T-helper 2 cell treated with Interferon-gamma antibody and Interleukin-4, amounts not matched to agents 5 μg/mL and 100 μg/mL, for 36 hours (primary cell): ENCODE results near the gene ATXN10.

Experiments used
- DNase-seq: peaks from one replicate; pipeline ENCODE4 v3.0.0; 2021; ENCODE audit warnings: low spot score
- H3K27ac Mint-ChIP-seq: one replicate; pipeline ENCODE4 v1.8.0; 2021; ENCODE audit warnings: mild to moderate bottlenecking, mixed read lengths
- H3K27me3 Mint-ChIP-seq: one replicate; pipeline ENCODE4 v1.8.0; 2021; ENCODE audit warnings: low read depth, mixed read lengths
- H3K36me3 Mint-ChIP-seq: one replicate; pipeline ENCODE4 v1.8.0; 2021; ENCODE audit warnings: low read depth, mixed read lengths
- H3K4me1 Mint-ChIP-seq: one replicate; pipeline ENCODE4 v1.8.0; 2021; ENCODE audit warnings: low read depth, mixed read lengths
- H3K4me3 Mint-ChIP-seq: one replicate; pipeline ENCODE4 v1.8.0; 2022; ENCODE audit warnings: mild to moderate bottlenecking, moderate library complexity, mixed read lengths
- H3K9me3 Mint-ChIP-seq: one replicate; pipeline ENCODE4 v1.8.0; 2021; ENCODE audit warnings: mixed read lengths

The ATXN10 gene

DNA sequence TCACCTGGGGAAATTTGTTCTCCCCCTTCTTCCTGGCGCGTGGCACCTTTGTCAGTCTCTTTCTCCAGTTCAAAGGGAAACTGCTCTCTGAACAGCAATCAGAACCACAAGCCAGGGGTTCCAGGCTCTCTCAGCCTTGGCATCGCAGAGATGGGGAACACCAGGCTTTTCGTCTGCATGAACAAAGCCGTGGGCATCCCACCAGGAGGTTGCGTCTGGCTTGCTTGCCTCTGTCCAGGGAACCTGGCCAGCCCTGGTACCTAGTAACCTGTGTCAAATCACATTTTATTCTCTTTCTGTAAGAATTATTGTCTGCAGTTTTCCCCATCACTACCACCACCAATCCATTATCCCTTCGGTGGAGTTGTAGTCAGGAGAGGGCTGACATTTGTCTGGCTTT lies 198.4 kb downstream of the ATXN10 start:
- no peaks in the 10 kb centered on the region for H3K36me3 Mint-ChIP-seq

DNA sequence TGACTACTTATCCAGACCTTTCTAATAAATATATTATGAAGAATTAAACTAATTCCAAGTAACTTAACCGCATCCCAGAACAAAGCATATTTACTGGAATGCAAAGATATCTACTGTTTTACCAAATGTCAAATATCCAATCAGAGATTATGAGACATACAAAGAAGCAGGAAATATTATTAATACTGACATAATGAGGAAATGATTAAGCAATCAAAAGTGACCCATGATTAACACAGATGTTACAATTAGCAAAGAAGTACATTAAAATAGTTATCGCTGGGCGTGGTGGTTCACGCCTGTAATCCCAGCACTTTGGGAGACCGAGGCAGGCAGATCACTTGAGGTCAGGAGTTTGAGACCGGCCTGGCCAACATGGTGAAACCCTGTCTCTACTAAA lies 200.1 kb downstream of the ATXN10 start:
- Mint-ChIP-seq H3K27ac (no peak overlapping the region), H3K36me3 (no peaks in the 10 kb centered on the region), H3K4me1 (no peaks in the 10 kb centered on the region), H3K9me3 (peaks cover 4% of the 10 kb centered on the region), H3K4me3 (no peak overlapping the region), H3K27me3 (peaks cover 49% of the 10 kb centered on the region)
- DNase-seq = no peak

More for the DNA sequence above, 198.4 kb downstream of the ATXN10 start:
- Mint-ChIP-seq H3K4me3 (no peak overlapping the region), H3K27me3 (peaks cover 54% of the 10 kb centered on the region), H3K27ac (no peak overlapping the region), H3K4me1 (no peaks in the 10 kb centered on the region), H3K9me3 (peaks cover 4% of the 10 kb centered on the region)
- DNase-seq = no peak

DNA sequence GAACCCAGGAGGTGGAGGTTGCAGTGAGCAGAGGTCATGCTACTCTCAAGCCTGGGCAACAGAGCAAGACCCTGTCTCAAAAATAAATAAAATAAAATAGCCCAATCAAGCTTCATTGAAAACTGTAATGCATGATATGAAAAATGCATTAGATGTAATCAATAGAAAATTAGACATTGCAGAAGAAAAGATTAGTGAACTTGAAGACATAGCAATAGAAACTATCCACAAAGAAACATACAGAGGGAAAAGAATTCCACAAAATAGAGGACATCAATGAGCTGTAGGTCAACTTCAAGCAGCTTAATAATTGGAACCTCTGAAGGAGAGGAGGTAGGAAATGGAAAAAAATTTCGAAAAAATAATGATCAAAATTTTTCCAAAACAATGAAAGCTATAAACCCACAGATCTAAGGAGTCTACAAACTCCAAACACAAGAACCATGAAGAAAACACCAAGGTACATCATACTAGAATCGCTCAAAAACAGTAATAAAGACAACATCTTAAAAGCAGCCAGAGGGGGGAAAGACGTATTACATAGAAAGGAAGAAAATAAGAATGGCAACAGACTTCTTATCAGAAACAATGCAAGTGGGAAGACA lies 201.1 kb downstream of the ATXN10 start:
- Mint-ChIP-seq H3K9me3 (peaks cover 4% of the 10 kb centered on the region), H3K27me3 (peaks cover 50% of the 10 kb centered on the region)

DNA sequence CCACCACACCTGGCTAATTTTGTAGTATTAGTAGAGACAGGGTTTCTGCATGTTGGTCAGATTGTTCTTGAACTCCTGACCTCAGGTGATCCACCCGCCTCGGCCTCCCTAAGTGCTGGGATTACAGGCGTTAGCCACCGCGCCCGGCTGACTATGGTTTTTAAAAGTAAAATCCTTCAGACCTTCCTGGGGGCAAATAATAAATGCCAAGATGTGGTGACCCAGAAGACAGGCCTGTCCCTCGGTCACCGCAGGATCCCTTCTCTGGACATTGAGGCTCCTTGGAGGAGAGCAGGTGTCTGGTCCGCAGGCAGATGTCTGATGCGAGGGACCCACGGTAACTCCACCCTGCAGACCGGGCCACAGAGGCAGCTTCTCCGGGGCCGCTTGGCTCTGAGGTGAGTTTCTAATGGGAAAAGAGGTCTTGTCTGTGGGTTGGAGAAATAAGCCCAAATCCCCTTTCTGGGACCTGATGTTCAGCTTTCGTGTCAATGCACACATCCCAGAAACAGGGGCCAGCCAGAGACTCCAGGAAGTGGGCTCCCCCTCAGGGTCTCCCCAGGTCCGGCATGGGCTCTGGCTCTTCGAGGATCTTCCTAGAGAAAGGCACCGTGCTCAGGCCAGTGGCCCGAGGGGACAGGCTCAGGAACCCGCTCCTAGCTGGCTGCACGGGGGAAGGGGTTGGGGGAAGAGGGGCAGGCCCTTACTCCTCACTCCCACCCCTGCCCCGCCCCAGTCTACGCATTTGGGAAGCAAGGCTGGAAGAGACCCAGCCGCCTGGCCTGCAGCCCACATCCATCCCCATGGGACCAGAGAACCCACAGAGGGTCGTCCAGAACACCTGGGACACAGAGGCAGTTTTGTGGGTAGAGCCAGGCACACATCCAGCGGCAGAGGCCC lies 204.8 kb downstream of the ATXN10 start:
- DNase-seq = no peak
- H3K4me3 Mint-ChIP-seq = no peak overlapping the region
- peaks cover 4% of the 10 kb centered on the region for H3K9me3 Mint-ChIP-seq
- peaks cover 53% of the 10 kb centered on the region for H3K27me3 Mint-ChIP-seq
- H3K4me1 Mint-ChIP-seq = no peaks in the 10 kb centered on the region
- no peak overlapping the region for H3K27ac Mint-ChIP-seq
- H3K36me3 Mint-ChIP-seq = no peaks in the 10 kb centered on the region

More for the DNA sequence above, 201.1 kb downstream of the ATXN10 start:
- Mint-ChIP-seq H3K4me3 (no peak overlapping the region), H3K4me1 (no peaks in the 10 kb centered on the region), H3K36me3 (no peaks in the 10 kb centered on the region), H3K27ac (no peak overlapping the region)
- DNase-seq = no peak

DNA sequence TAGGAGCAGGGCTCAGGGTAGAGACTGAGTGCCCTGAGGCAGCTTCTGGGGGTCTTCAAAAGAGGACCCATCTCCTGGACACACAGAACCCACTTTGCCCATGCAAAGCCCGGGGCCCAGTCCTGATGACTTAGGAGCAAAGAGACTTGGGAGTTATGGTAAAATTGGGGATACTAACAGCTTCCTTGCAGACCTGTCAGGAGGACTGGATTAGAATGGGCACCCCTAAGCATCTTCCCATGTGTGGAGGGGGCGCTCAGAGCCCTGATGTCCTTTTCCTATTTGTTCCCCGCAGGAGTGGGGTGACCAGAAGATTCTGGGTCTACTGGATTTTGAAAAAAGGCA lies 205.4 kb downstream of the ATXN10 start:
- no peak for DNase-seq
- H3K9me3 Mint-ChIP-seq = peaks cover 4% of the 10 kb centered on the region
- H3K27ac Mint-ChIP-seq = no peak overlapping the region
- no peaks in the 10 kb centered on the region for H3K4me1 Mint-ChIP-seq
- H3K4me3 Mint-ChIP-seq = no peak overlapping the region
- peaks cover 54% of the 10 kb centered on the region for H3K27me3 Mint-ChIP-seq
- H3K36me3 Mint-ChIP-seq = no peaks in the 10 kb centered on the region

DNA sequence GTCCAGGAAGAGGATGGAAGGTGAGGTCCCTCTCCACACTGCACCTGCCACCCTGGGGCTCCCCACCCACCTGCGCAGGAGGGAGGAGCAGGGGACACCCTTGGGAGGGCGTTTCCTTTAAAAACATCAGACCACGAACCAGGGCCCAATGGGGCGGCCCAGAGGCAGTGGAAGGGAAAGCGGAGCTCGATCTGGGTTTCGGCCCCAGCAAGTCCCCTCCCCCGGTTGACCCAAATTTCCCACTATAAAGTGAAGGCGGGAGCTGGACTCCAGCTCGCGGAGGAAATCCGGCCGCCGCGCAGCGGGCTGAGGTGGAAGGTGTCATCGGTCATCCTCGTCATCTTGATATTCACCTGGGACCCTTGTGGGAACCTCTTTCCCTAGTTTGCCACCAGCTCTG lies 206.0 kb downstream of the ATXN10 start:
- DNase-seq = no peak
- H3K4me3 Mint-ChIP-seq = no peak overlapping the region
- no peaks in the 10 kb centered on the region for H3K36me3 Mint-ChIP-seq
- no peak overlapping the region for H3K27ac Mint-ChIP-seq
- no peaks in the 10 kb centered on the region for H3K4me1 Mint-ChIP-seq
- peaks cover 54% of the 10 kb centered on the region for H3K27me3 Mint-ChIP-seq
- H3K9me3 Mint-ChIP-seq = peaks cover 4% of the 10 kb centered on the region

DNA sequence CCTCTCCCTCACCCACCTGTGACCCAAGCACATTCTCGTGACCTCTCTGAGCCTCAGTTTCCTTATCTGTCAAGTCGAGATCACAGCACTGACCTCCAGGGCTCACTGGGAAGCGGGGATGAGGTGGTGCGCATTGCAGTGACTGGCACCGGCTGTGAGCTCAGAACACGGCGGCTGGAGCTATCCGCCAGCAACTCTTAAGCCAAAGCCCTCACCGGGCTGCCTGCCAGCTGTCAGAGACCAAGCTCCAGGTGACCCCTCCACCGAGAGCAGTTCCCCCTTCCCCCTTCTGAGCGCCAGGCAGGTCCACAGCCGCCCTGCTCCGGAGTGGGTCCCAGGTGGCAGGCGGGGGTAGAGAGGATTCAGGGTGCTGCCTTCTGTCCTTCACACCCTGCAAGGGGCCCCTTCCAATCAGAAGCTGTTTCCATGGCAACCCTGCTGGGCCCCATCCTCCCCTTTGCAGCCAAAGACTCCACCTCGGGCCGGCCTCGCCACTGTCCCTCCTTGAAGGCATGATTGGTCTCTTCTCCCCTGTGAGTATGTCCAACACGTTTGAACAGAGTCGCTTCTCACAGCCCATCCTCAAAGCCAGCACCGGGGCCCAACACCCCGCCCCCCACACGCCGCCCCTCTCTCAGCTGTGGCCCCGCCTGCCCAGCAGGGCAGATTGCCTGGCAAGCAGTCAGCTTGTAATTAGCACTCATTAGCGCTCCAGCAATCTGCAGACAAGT lies 206.6 kb downstream of the ATXN10 start:
- H3K4me3 Mint-ChIP-seq = no peak overlapping the region
- no peak overlapping the region for H3K27ac Mint-ChIP-seq
- H3K4me1 Mint-ChIP-seq = no peaks in the 10 kb centered on the region
- H3K36me3 Mint-ChIP-seq = no peaks in the 10 kb centered on the region
- H3K27me3 Mint-ChIP-seq = peaks cover 50% of the 10 kb centered on the region
- H3K9me3 Mint-ChIP-seq = no peaks in the 10 kb centered on the region
- no peak for DNase-seq

DNA sequence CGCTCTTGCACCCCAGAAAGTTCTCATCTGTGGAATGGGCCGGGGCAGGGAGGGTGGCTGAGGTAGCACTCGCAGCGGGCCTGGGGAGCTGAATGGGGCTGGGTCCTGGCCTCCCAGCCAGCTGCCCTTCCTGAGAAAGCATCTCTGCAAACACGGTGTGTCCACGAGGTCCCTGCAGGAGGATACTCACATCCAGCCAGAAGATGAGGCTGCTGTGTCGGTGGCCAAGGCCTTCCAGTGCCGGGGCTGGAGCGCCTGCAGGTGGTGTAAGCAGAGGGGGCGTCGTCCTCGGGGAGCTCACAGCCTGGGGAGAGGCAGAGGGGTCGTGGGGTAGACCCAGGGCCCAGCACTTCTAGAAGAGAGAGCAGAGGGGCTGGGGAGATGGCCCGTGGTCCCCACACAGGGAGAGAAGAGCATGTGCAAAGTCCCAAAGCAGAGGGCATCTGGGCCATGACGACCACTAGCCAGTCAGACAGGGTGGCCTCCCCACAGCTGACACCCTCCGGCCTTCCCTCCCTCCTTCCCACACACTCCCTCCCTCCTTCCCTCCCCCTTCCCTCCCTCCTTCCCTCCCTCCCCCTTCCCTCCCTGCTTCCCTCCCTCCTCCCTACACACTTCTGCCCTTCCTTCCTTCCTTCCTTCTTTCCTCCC lies 207.4 kb downstream of the ATXN10 start:
- no peak overlapping the region for H3K27ac Mint-ChIP-seq
- peaks cover 45% of the 10 kb centered on the region for H3K27me3 Mint-ChIP-seq

DNA sequence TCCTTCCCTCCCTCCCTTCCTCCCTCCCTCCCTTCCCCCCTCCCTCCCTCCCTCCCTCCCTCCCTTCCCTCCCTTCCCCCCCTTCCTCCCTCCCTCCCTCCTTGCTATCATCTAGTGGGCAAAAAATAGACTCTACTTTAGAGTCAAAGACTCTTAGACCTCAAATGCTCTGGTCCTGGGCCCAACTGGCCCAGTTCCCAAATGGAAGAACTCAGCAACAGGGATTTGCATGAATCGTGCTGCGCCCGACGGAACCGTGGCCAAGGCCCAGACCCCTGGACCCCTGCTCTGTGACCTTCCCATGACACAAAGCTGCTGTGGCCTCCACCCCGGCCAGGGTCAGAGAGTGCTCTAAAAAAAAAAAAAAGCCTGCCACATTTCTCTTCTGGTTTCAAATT lies 207.9 kb downstream of the ATXN10 start:
- Mint-ChIP-seq H3K36me3 (no peaks in the 10 kb centered on the region), H3K4me3 (no peak overlapping the region), H3K27me3 (peaks cover 40% of the 10 kb centered on the region), H3K9me3 (no peaks in the 10 kb centered on the region), H3K4me1 (no peaks in the 10 kb centered on the region), H3K27ac (no peak overlapping the region)
- no peak for DNase-seq

More for the DNA sequence above, 207.4 kb downstream of the ATXN10 start:
- no peaks in the 10 kb centered on the region for H3K4me1 Mint-ChIP-seq
- no peaks in the 10 kb centered on the region for H3K9me3 Mint-ChIP-seq
- H3K4me3 Mint-ChIP-seq = no peak overlapping the region
- H3K36me3 Mint-ChIP-seq = no peaks in the 10 kb centered on the region
- no peak for DNase-seq

DNA sequence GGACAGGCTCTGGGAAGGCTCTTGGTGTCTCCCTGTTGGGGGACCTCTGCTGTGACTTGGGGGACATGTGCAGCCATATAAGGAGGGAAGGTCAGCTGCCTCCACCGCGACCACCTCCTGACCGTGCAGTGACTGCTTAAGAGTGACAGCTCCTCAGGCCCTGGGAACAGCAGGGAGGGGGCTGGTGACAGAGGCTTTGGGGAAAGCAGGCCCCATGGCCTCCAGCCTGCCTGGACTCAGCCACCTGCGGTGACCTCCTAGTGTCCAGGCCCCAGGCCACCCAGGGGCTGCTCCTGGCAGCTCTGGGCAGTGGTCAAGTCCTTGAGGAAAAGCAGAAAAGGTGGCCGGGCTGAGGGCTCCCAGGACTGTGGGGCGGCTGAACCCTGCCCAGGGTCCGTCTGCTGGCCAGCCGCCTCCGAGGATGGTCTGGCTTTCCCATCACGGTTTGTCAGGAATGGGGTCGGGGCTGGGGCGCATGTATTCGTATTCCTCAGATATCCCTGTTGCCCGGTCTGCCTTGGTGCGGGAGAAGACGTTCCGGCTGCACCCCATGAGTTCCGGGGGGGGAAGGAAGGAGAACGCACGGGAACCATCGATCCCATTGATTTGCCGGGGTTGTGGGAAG lies 208.6 kb downstream of the ATXN10 start:
- Mint-ChIP-seq H3K4me1 (no peaks in the 10 kb centered on the region), H3K27ac (no peak overlapping the region), H3K9me3 (no peaks in the 10 kb centered on the region), H3K4me3 (no peak overlapping the region), H3K27me3 (peaks cover 37% of the 10 kb centered on the region), H3K36me3 (no peaks in the 10 kb centered on the region)
- DNase-seq = no peak

DNA sequence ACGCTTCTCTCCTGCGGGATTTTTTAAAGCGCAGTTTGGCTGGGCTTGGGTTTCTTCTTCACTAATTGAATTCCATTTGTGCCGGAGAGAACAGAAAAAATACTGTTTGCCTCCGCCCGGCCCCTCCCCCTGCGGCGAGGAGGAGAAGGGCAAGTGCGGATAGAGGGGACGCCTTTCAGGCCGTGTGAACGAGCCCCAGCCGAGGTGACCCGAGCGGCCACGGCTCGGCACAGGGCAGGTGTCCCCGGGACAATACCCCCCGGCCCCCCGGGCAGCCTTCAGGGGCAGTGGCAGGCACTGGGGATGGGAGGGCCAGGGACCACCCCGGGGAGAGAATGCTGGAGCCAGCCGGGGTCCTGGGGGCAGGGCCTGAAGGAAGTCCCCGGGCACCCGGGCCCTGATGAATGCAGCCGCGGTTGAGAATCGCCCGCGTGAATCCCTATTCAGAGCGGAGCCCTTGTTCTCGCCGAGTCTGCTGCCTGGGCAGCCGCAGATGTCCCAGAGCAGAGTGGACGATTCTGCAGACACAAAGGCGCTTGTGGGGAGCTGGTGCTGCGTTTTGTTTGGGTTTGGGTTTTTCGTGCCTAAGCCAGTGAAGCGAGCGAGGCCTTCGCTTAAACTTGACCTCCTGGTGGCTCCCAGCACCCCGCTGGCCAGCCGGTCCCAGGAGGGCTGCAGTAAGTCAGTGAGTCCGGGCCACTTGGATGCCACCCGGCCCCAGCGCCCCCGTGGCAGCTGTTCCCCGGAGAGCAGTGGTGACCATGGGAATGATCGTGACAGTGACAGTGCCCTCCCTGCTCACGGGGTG lies 209.3 kb downstream of the ATXN10 start:
- DNase-seq = no peak
- H3K27me3 Mint-ChIP-seq = peaks cover 34% of the 10 kb centered on the region
- H3K4me1 Mint-ChIP-seq = no peaks in the 10 kb centered on the region
- no peaks in the 10 kb centered on the region for H3K36me3 Mint-ChIP-seq
- H3K27ac Mint-ChIP-seq = no peak overlapping the region
- no peak overlapping the region for H3K4me3 Mint-ChIP-seq
- H3K9me3 Mint-ChIP-seq = no peaks in the 10 kb centered on the region

DNA sequence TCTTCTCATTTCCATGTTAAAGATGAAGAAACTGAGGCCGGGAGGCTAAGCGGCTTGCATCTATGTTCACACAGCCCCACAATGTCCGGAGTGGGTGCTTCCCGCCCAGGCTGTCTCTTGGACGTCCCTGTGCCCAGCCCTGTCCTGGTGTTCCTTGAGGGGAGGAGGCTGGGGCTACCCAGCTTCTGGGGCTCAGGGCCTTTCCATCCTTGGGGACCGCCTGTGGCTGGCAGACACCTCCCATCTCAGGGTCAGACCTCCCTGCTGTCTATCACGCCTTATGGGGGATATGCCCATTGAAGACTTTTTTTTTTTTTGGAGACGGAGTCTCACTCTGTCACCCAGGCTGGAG lies 209.9 kb downstream of the ATXN10 start:
- H3K36me3 Mint-ChIP-seq = no peaks in the 10 kb centered on the region
- H3K9me3 Mint-ChIP-seq = no peaks in the 10 kb centered on the region
- H3K27me3 Mint-ChIP-seq = peaks cover 34% of the 10 kb centered on the region
- no peak for DNase-seq
- H3K4me3 Mint-ChIP-seq = no peak overlapping the region
- no peaks in the 10 kb centered on the region for H3K4me1 Mint-ChIP-seq
- H3K27ac Mint-ChIP-seq = no peak overlapping the region
